Activated CD8-positive, alpha-beta T cell treated with anti-CD3 and anti-CD28 coated beads, Interleukin-2, amount 10 ng/mL, durations not matched to agents 7 days and 5 days (primary cell): Measurements from ENCODE around the gene CLDN9. TPM values are rescaled to one million over a fixed set of nuclear protein-coding genes. Genes with fewer than 3 reads are reported as not detected.

Experiments used
- ATAC-seq: fragments of 150-1000 bp; cut with Tn5 transposase; one replicate; pipeline ENCODE4 v1.10.0; 2021; ENCODE audit warnings: moderate library complexity
- CTCF ChIA-PET: fragments of 350-600 bp; sonication (Branson Sonifier 250); formaldehyde crosslinking; loops from one replicate; lab custom pipeline; 2021; ENCODE audit warnings: antibody characterized with exemption; lab: Charles Lee
- POLR2A ChIA-PET: fragments of 350-600 bp; sonication (Branson Sonifier 250); formaldehyde crosslinking; loops from one replicate; lab custom pipeline; 2021; ENCODE audit warnings: antibody characterized with exemption; lab: Charles Lee
- DNase-seq: peaks from one replicate; pipeline ENCODE4 v3.0.0-alpha.2; 2020
- H3K27ac Mint-ChIP-seq: one replicate; pipeline ENCODE4 v1.8.0; 2021; ENCODE audit warnings: mild to moderate bottlenecking, mixed read lengths
- H3K27me3 Mint-ChIP-seq: one replicate; pipeline ENCODE4 v1.8.0; 2021; ENCODE audit warnings: low read depth, mixed read lengths
- H3K36me3 Mint-ChIP-seq: one replicate; pipeline ENCODE4 v1.8.0; 2021; ENCODE audit warnings: low read depth, mixed read lengths
- H3K4me1 Mint-ChIP-seq: one replicate; pipeline ENCODE4 v1.8.0; 2021; ENCODE audit warnings: low read depth, mixed read lengths
- H3K4me3 Mint-ChIP-seq: one replicate; pipeline ENCODE4 v1.8.0; 2021; ENCODE audit warnings: mild to moderate bottlenecking, mixed read lengths
- H3K9me3 Mint-ChIP-seq: one replicate; pipeline ENCODE4 v1.8.0; 2022; ENCODE audit warnings: mixed read lengths; ENCODE audit not compliant: insufficient read depth
- total RNA-seq, 2 experiments: library from RNA; stranded (reverse); gene quantifications; one replicate each; pipeline ENCODE4 v1.2.3, GENCODE V29; 2021

CLDN9 gene
- total RNA-seq, 2 experiments from 2014 or later, result 0.16 TPM; not detected in 1

- peaks cover 26% of the 10 kb centered on the region for H3K4me1 Mint-ChIP-seq
- CTCF ChIA-PET, result interaction anchor here (1.1 to 1.4 kb wide), 2 partner anchors 13 to 19 kb away, joined by 3 read pairs; no protein-coding TSS in a partner anchor
- POLR2A ChIA-PET, result no interaction called here
These were observed 27.3 kb upstream of the CLDN9 start for GRCh38 chr16:2985462-2985861.

GRCh38 chr16:2985893-2986355 is 26.8 kb upstream of the CLDN9 start:
- Mint-ChIP-seq H3K27ac (no peak overlapping the region), H3K4me3 (no peak overlapping the region), H3K9me3 (no peaks in the 10 kb centered on the region), H3K36me3 (no peaks in the 10 kb centered on the region), H3K27me3 (no peaks in the 10 kb centered on the region), H3K4me1 (peaks cover 23% of the 10 kb centered on the region)
- POLR2A ChIA-PET, result no interaction called here
- no peak for DNase-seq
- CTCF ChIA-PET, result interaction anchor here (1.4 kb wide), 1 partner anchor 14 kb away, joined by 3 read pairs; no protein-coding TSS in a partner anchor
- no peak for ATAC-seq

More at GRCh38 chr16:2985462-2985861, 27.3 kb upstream of the CLDN9 start:
- no peak overlapping the region for H3K4me3 Mint-ChIP-seq
- H3K36me3 Mint-ChIP-seq, result no peaks in the 10 kb centered on the region
- ATAC-seq (no peak), DNase-seq (no peak)
- H3K27ac Mint-ChIP-seq, result no peak overlapping the region
- no peaks in the 10 kb centered on the region for H3K27me3 Mint-ChIP-seq
- H3K9me3 Mint-ChIP-seq, result no peaks in the 10 kb centered on the region

- no peak for DNase-seq
- Mint-ChIP-seq H3K4me3 (no peak overlapping the region), H3K36me3 (no peaks in the 10 kb centered on the region), H3K27ac (no peak overlapping the region), H3K9me3 (no peaks in the 10 kb centered on the region), H3K4me1 (peaks cover 15% of the 10 kb centered on the region), H3K27me3 (no peaks in the 10 kb centered on the region)
- POLR2A ChIA-PET, result no interaction called here
- no peak for ATAC-seq
- CTCF ChIA-PET, result interaction anchor here (1.1 kb wide), 1 partner anchor 17 kb away, joined by 3 read pairs; no protein-coding TSS in a partner anchor
These were observed 26.0 kb upstream of the CLDN9 start for GRCh38 chr16:2986623-2987188.

GRCh38 chr16:2987286-2987685 is 25.4 kb upstream of the CLDN9 start:
- Mint-ChIP-seq H3K27ac (no peak overlapping the region), H3K27me3 (no peaks in the 10 kb centered on the region), H3K4me3 (no peak overlapping the region), H3K36me3 (no peaks in the 10 kb centered on the region), H3K4me1 (peaks cover 13% of the 10 kb centered on the region), H3K9me3 (no peaks in the 10 kb centered on the region)
- ATAC-seq, result no peak
- DNase-seq, result no peak
- CTCF ChIA-PET, result interaction anchor here (1.1 kb wide), 1 partner anchor 16 kb away, joined by 3 read pairs; no protein-coding TSS in a partner anchor
- POLR2A ChIA-PET, result no interaction called here

GRCh38 chr16:2987833-2988232 is 24.9 kb upstream of the CLDN9 start:
- CTCF ChIA-PET, result interaction anchor here (1.1 kb wide), 1 partner anchor 16 kb away, joined by 3 read pairs; no protein-coding TSS in a partner anchor
- Mint-ChIP-seq H3K27ac (no peak overlapping the region), H3K4me1 (peaks cover 11% of the 10 kb centered on the region)

GRCh38 chr16:2988590-2989099 is 24.1 kb upstream of the CLDN9 start:
- DNase-seq (no peak), ATAC-seq (no peak)
- POLR2A ChIA-PET, result no interaction called here
- H3K4me3 Mint-ChIP-seq, result no peak overlapping the region
- H3K36me3 Mint-ChIP-seq, result no peaks in the 10 kb centered on the region
- H3K9me3 Mint-ChIP-seq, result no peaks in the 10 kb centered on the region
- H3K4me1 Mint-ChIP-seq, result peaks cover 5% of the 10 kb centered on the region
- H3K27me3 Mint-ChIP-seq, result no peaks in the 10 kb centered on the region
- CTCF ChIA-PET, result no interaction called here
- no peak overlapping the region for H3K27ac Mint-ChIP-seq

More at GRCh38 chr16:2987833-2988232, 24.9 kb upstream of the CLDN9 start:
- Mint-ChIP-seq H3K9me3 (no peaks in the 10 kb centered on the region), H3K36me3 (no peaks in the 10 kb centered on the region), H3K27me3 (no peaks in the 10 kb centered on the region), H3K4me3 (no peak overlapping the region)
- DNase-seq (no peak), ATAC-seq (no peak)
- POLR2A ChIA-PET, result no interaction called here

GRCh38 chr16:2990891-2991290 is 21.8 kb upstream of the CLDN9 start:
- no peak for ATAC-seq
- H3K27ac Mint-ChIP-seq, result no peak overlapping the region
- DNase-seq, result no peak
- H3K36me3 Mint-ChIP-seq, result no peaks in the 10 kb centered on the region
- H3K4me1 Mint-ChIP-seq, result no peaks in the 10 kb centered on the region
- H3K4me3 Mint-ChIP-seq, result no peak overlapping the region
- ChIA-PET POLR2A (no interaction called here), CTCF (no interaction called here)
- no peaks in the 10 kb centered on the region for H3K27me3 Mint-ChIP-seq
- no peaks in the 10 kb centered on the region for H3K9me3 Mint-ChIP-seq

- Mint-ChIP-seq H3K27ac (no peak overlapping the region), H3K4me3 (no peak overlapping the region), H3K27me3 (no peaks in the 10 kb centered on the region), H3K4me1 (no peaks in the 10 kb centered on the region), H3K9me3 (no peaks in the 10 kb centered on the region), H3K36me3 (no peaks in the 10 kb centered on the region)
- ATAC-seq, result no peak
- no peak for DNase-seq
- ChIA-PET CTCF (no interaction called here), POLR2A (no interaction called here)
These were observed 21.0 kb upstream of the CLDN9 start for GRCh38 chr16:2991566-2992261.

GRCh38 chr16:2992383-2993081 is 20.2 kb upstream of the CLDN9 start:
- no peaks in the 10 kb centered on the region for H3K36me3 Mint-ChIP-seq
- CTCF ChIA-PET, result interaction anchor here (0.9 kb wide), 1 partner anchor 11 kb away, joined by 3 read pairs; no protein-coding TSS in a partner anchor
- ATAC-seq (no peak), DNase-seq (no peak)
- no peak overlapping the region for H3K27ac Mint-ChIP-seq
- H3K27me3 Mint-ChIP-seq, result no peaks in the 10 kb centered on the region
- no peak overlapping the region for H3K4me3 Mint-ChIP-seq
- no peaks in the 10 kb centered on the region for H3K9me3 Mint-ChIP-seq
- POLR2A ChIA-PET, result no interaction called here
- no peaks in the 10 kb centered on the region for H3K4me1 Mint-ChIP-seq

- no peaks in the 10 kb centered on the region for H3K36me3 Mint-ChIP-seq
- DNase-seq (no peak), ATAC-seq (no peak)
- H3K27ac Mint-ChIP-seq, result no peak overlapping the region
- no peaks in the 10 kb centered on the region for H3K9me3 Mint-ChIP-seq
- no peaks in the 10 kb centered on the region for H3K4me1 Mint-ChIP-seq
- POLR2A ChIA-PET, result no interaction called here
- CTCF ChIA-PET, result no interaction called here
- no peak overlapping the region for H3K4me3 Mint-ChIP-seq
- no peaks in the 10 kb centered on the region for H3K27me3 Mint-ChIP-seq
These were observed 16.4 kb upstream of the CLDN9 start for GRCh38 chr16:2996298-2996697.

- peaks cover 3% of the 10 kb centered on the region for H3K4me1 Mint-ChIP-seq
- POLR2A ChIA-PET, result no interaction called here
- CTCF ChIA-PET, result interaction anchor here (11.7 kb wide), 1 partner anchor 31 kb away, joined by 213 read pairs; no protein-coding TSS in a partner anchor
- ATAC-seq (no peak), DNase-seq (no peak)
- H3K27me3 Mint-ChIP-seq, result peaks cover 2% of the 10 kb centered on the region
- H3K4me3 Mint-ChIP-seq, result no peak overlapping the region
- no peaks in the 10 kb centered on the region for H3K9me3 Mint-ChIP-seq
- no peaks in the 10 kb centered on the region for H3K36me3 Mint-ChIP-seq
- no peak overlapping the region for H3K27ac Mint-ChIP-seq
These were observed 12.8 kb upstream of the CLDN9 start for GRCh38 chr16:2999929-3000328.
